ENCODE measurements around the gene BICC1.

- TF ChIP-seq TCF7L2 (IDR thresholded peaks at IDR 0.05; ENCODE audit: borderline replicate concordance, extremely low read depth, insufficient read depth, insufficient read length) = no peak
- no peak for TF ChIP-seq EGR1 (IDR thresholded peaks at IDR 0.05; ENCODE audit: low read depth)
- TF ChIP-seq ZBTB33 (IDR thresholded peaks at IDR 0.05; ENCODE audit: extremely low read depth, insufficient replicate concordance, low read length) = no peak
- TF ChIP-seq POLR2A (IDR thresholded peaks at IDR 0.05; ENCODE audit: borderline replicate concordance, extremely low read depth, insufficient read depth, insufficient read length) = no peak
- TF ChIP-seq ZNF274 (IDR thresholded peaks at IDR 0.05; ENCODE audit: low read depth, low read length) = no peak
- TF ChIP-seq YY1 (IDR thresholded peaks at IDR 0.05; ENCODE audit: extremely low read depth, insufficient replicate concordance, low read depth, low read length) = no peak
- no peak for TF ChIP-seq ZFX (IDR thresholded peaks at IDR 0.05)
- TF ChIP-seq CTCF (IDR thresholded peaks at IDR 0.05 in 2 of 3, conservative IDR thresholded peaks at IDR 0.05 in 1 of 3; ENCODE audit: borderline replicate concordance in 1 of 3, insufficient read depth in 1 of 3, low read depth in 2 of 3, low read length in 2 of 3) = no peak
- TF ChIP-seq POLR2AphosphoS5 (IDR thresholded peaks at IDR 0.05; ENCODE audit: low read depth, low read length) = no peak
- TF ChIP-seq RAD21 (IDR thresholded peaks at IDR 0.05; ENCODE audit: low read depth) = no peak
Observed at GRCh38 chr10:58621379-58622077, 108.9 kb downstream of the BICC1 start.
